Liver (tissue), 9 donors: ENCODE results near the gene GAS2L3. TPM values are rescaled to one million over a fixed set of nuclear protein-coding genes. Genes with fewer than 3 reads are reported as not detected.

Experiments used
- DNase-seq: peaks from one replicate; pipeline ENCODE4 v3.0.0-alpha.2; 2017; ENCODE audit warnings: low spot score
- H3K27ac ChIP-seq, 2 donors: one replicate each; pipeline ENCODE4 v1.7.0; 2013; ENCODE audit warnings: inconsistent platforms in 2 of 2, low read length in 2 of 2, control low read depth in 1 of 2, low read depth in 1 of 2, mild to moderate bottlenecking in 1 of 2
- H3K27me3 ChIP-seq, 4 donors: one replicate each; pipeline versions ENCODE4 v1.6.1 to v1.7.0; 2013; ENCODE audit warnings: low read length in 3 of 4, inconsistent platforms in 1 of 4, mild to moderate bottlenecking in 1 of 4, moderate library complexity in 1 of 4; ENCODE audit not compliant: control insufficient read depth in 4 of 4, insufficient read depth in 4 of 4
- H3K36me3 ChIP-seq, 4 donors: one replicate each; pipeline versions ENCODE4 v1.6.1 to v1.7.0; 2013; ENCODE audit warnings: low read length in 3 of 4, mild to moderate bottlenecking in 3 of 4, low read depth in 1 of 4, moderate library complexity in 1 of 4; ENCODE audit not compliant: control insufficient read depth in 4 of 4, insufficient read depth in 3 of 4
- H3K4me1 ChIP-seq, 4 donors: one replicate each; pipeline versions ENCODE4 v1.6.1 to v1.7.0; 2013; ENCODE audit warnings: low read length in 3 of 4, mild to moderate bottlenecking in 3 of 4, moderate library complexity in 1 of 4; ENCODE audit not compliant: control insufficient read depth in 4 of 4, insufficient read depth in 4 of 4
- H3K4me3 ChIP-seq, 3 donors: one replicate each; pipeline versions ENCODE4 v1.6.1 to v1.7.0; 2013; ENCODE audit warnings: low read length in 3 of 3, control low read depth in 1 of 3, low read depth in 1 of 3, mild to moderate bottlenecking in 1 of 3
- H3K9ac ChIP-seq, 2 donors: one replicate each; pipeline ENCODE4 v1.7.0; 2013; ENCODE audit warnings: low read length in 2 of 2, mild to moderate bottlenecking in 2 of 2, moderate library complexity in 2 of 2, control low read depth in 1 of 2, low read depth in 1 of 2
- H3K9me3 ChIP-seq, 4 donors: one replicate each; pipeline versions ENCODE4 v1.6.1 to v1.7.0; 2013; ENCODE audit warnings: low read length in 3 of 4; ENCODE audit not compliant: control insufficient read depth in 4 of 4
- ATF3 ChIP-seq: IDR thresholded peaks from 2 replicates; pipeline ENCODE4 v1.6.1; 2016; ENCODE audit warnings: antibody characterized with exemption
- CTCF ChIP-seq: fragments of 150-350 bp; IDR thresholded peaks from 2 replicates; pipeline ENCODE4 v1.5.1; 2017; ENCODE audit warnings: improper control_type of control experiment, low read depth, low read length; ENCODE audit not compliant: missing input control
- EGR1 ChIP-seq, 2 donors: IDR thresholded peaks; 2 replicates each; pipeline ENCODE4 v1.6.1; 2016 to 2018; ENCODE audit warnings: antibody characterized with exemption in 2 of 2, low read depth in 2 of 2
- FOXA1 ChIP-seq: IDR thresholded peaks from 2 replicates; pipeline ENCODE4 v1.6.1; 2016; ENCODE audit warnings: antibody characterized with exemption
- FOXA2 ChIP-seq: IDR thresholded peaks from 2 replicates; pipeline ENCODE4 v1.6.1; 2016; ENCODE audit warnings: antibody characterized with exemption
- GABPA ChIP-seq, 2 donors: IDR thresholded peaks in 1 of 2; conservative IDR thresholded peaks in 1 of 2; 2 replicates each; pipeline ENCODE4 v1.6.1; 2016; ENCODE audit warnings: antibody characterized with exemption in 2 of 2, mild to moderate bottlenecking in 1 of 2, moderate library complexity in 1 of 2
- HNF4A ChIP-seq, 2 donors: conservative IDR thresholded peaks; 2 replicates each; pipeline ENCODE4 v1.6.1; 2016; ENCODE audit warnings: antibody characterized with exemption in 2 of 2, mild to moderate bottlenecking in 2 of 2
- HNF4G ChIP-seq: IDR thresholded peaks from 2 replicates; pipeline ENCODE4 v1.6.1; 2016; ENCODE audit warnings: antibody characterized with exemption
- JUND ChIP-seq, 2 donors: IDR thresholded peaks; 2 replicates each; pipeline ENCODE4 v1.6.1; 2016; ENCODE audit warnings: antibody characterized with exemption in 2 of 2
- MAX ChIP-seq: IDR thresholded peaks from 2 replicates; pipeline ENCODE4 v1.6.1; 2016; ENCODE audit warnings: antibody characterized with exemption
- NR2F2 ChIP-seq: IDR thresholded peaks from 2 replicates; pipeline ENCODE4 v1.6.1; 2016; ENCODE audit warnings: antibody characterized with exemption
- RAD21 ChIP-seq, 2 donors: IDR thresholded peaks; 2 replicates each; pipeline ENCODE4 v1.6.1; 2016; ENCODE audit warnings: antibody characterized with exemption in 2 of 2, mild to moderate bottlenecking in 2 of 2
- REST ChIP-seq: IDR thresholded peaks from 2 replicates; pipeline ENCODE4 v1.6.1; 2016; ENCODE audit warnings: antibody characterized with exemption, mild to moderate bottlenecking
- RXRA ChIP-seq, 2 donors: IDR thresholded peaks; 2 replicates each; pipeline ENCODE4 v1.6.1; 2017 to 2018; ENCODE audit warnings: antibody characterized with exemption in 2 of 2, mild to moderate bottlenecking in 1 of 2
- SP1 ChIP-seq: IDR thresholded peaks from 2 replicates; pipeline ENCODE4 v1.6.1; 2018; ENCODE audit warnings: antibody characterized with exemption, mild to moderate bottlenecking
- TAF1 ChIP-seq: conservative IDR thresholded peaks from 2 replicates; pipeline ENCODE4 v1.6.1; 2016; ENCODE audit warnings: antibody characterized with exemption, mild to moderate bottlenecking
- YY1 ChIP-seq: IDR thresholded peaks from 2 replicates; pipeline ENCODE4 v1.6.1; 2016; ENCODE audit warnings: antibody characterized with exemption, mild to moderate bottlenecking
- ZBTB33 ChIP-seq: IDR thresholded peaks from 2 replicates; pipeline ENCODE4 v1.6.1; 2016; ENCODE audit warnings: antibody characterized with exemption
- WGBS: extraction: QIAGEN DNeasy Blood & Tissue Kit; methylation state at CpG from one replicate; pipeline ENCODE4 v1.1.7; 2013; 5-methylcytosine and 5-hydroxymethylcytosine counted together
- polyA plus RNA-seq, 2 donors: library from polyadenylated mRNA; stranded (reverse) in 1 of 2; unstranded in 1 of 2; fragments of 200-250 nt in 1 of 2; fragments of >200 nt in 1 of 2; fragmentation: Nextera tagmentation in 1 of 2; extraction: Ambion mirVana in 1 of 2; gene quantifications; one replicate each; pipeline versions ENCODE4 v1.2.1 to v1.2.3, GENCODE V29; 2013 to 2015
- total RNA-seq, 2 donors: library from RNA; depleted of rRNA; stranded (reverse); fragments of >200 nt; gene quantifications; one replicate each; pipeline ENCODE4 v1.2.3, GENCODE V29; 2014
- donor health status: healthy.
- donor health status: healthy.
- donor health status: healthy.
- donor health status: healthy.
- donor health status: healthy.

Gene GAS2L3
- total and polyA plus RNA-seq, 4 donors: 0.76 to 17.6 (median 2.4) TPM

GRCh38 chr12:100578923-100579322 lies 5.4 kb downstream of the GAS2L3 start:
- TF ChIP-seq YY1: no peak
- TF ChIP-seq ZBTB33: no peak
- no peak for TF ChIP-seq HNF4G
- no peak for TF ChIP-seq MAX
- TF ChIP-seq ATF3: no peak
- TF ChIP-seq GABPA (IDR thresholded peaks at IDR 0.05 in 1 of 2, conservative IDR thresholded peaks at IDR 0.05 in 1 of 2): no peak
- no peak for TF ChIP-seq FOXA1
- TF ChIP-seq RAD21 (IDR thresholded peaks at IDR 0.05): no peak
- TF ChIP-seq NR2F2: no peak
- TF ChIP-seq JUND (IDR thresholded peaks at IDR 0.05): no peak
- TF ChIP-seq EGR1 (IDR thresholded peaks at IDR 0.05; ENCODE audit: low read depth in 2 of 2): no peak
- no peak overlapping the region for H3K9ac ChIP-seq
- H3K27ac ChIP-seq: no peak overlapping the region
- DNase-seq: no peak
- peaks cover 0 to 7% (median 6%) of the 10 kb centered on the region in 4 donors for H3K4me1 ChIP-seq
- no peaks in the 10 kb centered on the region for H3K27me3 ChIP-seq
- H3K9me3 ChIP-seq: peaks cover 0 to 3% (median 1%) of the 10 kb centered on the region in 4 donors
- no peak overlapping the region for H3K4me3 ChIP-seq
- WGBS: 96% methylated on average over 5 of the region's 5 CpGs
- H3K36me3 ChIP-seq: no peaks in the 10 kb centered on the region

- WGBS: 51% methylated on average over 2 of the region's 2 CpGs
- Histone ChIP-seq H3K36me3 (no peaks in the 10 kb centered on the region), H3K9ac (no peak overlapping the region), H3K4me1 (no peaks in the 10 kb centered on the region), H3K27ac (no peak overlapping the region), H3K4me3 (no peak overlapping the region), H3K27me3 (no peaks in the 10 kb centered on the region), H3K9me3 (peaks cover 0 to 3% (median 1%) of the 10 kb centered on the region in 4 donors)
- DNase-seq: no peak
- TF ChIP-seq RAD21 (IDR thresholded peaks at IDR 0.05) (no peak), ATF3 (no peak), NR2F2 (no peak), JUND (IDR thresholded peaks at IDR 0.05) (no peak), HNF4A (conservative IDR thresholded peaks at IDR 0.05) (no peak), MAX (no peak), ZBTB33 (no peak), CTCF (no peak), FOXA2 (no peak), FOXA1 (no peak), EGR1 (IDR thresholded peaks at IDR 0.05; ENCODE audit: low read depth in 2 of 2) (no peak), SP1 (no peak), RXRA (IDR thresholded peaks at IDR 0.05) (no peak), TAF1 (no peak), HNF4G (no peak), YY1 (no peak), GABPA (IDR thresholded peaks at IDR 0.05 in 1 of 2, conservative IDR thresholded peaks at IDR 0.05 in 1 of 2) (no peak), REST (no peak)
Measured at GRCh38 chr12:100579844-100580243, 6.4 kb downstream of the GAS2L3 start.
